ENCODE measurements around the gene LRCH2. TPM values are rescaled to one million over a fixed set of nuclear protein-coding genes. Genes with fewer than 3 reads are reported as not detected.

LRCH2 gene
- total and polyA plus RNA-seq, 2 of the 13 experiments (the other 11 are each of a cell fraction or from before 2014, with no cell fraction given) = not detected

DNA sequence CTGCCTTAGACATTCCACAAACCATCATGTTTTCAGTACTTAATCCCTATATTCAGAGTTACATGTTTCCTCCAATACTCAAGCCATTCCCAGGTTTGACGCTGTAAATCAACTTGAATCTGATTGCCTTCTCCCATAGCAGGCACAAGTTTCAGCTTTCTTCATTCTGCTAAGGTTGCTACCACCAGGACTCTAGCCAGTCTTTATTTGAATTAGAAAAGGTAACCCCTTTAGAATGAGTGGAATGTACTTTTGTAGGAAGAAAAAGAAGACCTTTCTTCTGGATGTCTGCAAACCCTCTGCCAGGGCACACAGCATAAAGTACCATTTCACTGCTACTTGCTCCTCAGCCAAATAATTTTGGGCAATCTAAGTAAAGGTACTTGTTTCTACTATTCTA lies 55.4 kb downstream of the LRCH2 start (continued):
- TF ChIP-seq GLMP (CRISPR knock-in tag; IDR thresholded peaks at IDR 0.05; ENCODE audit: borderline replicate concordance) (no peak), U2AF1 (optimal IDR thresholded peaks at IDR 0.05; ENCODE audit: low read depth, low read length) (no peak)
- TF ChIP-seq, protein P1, sequence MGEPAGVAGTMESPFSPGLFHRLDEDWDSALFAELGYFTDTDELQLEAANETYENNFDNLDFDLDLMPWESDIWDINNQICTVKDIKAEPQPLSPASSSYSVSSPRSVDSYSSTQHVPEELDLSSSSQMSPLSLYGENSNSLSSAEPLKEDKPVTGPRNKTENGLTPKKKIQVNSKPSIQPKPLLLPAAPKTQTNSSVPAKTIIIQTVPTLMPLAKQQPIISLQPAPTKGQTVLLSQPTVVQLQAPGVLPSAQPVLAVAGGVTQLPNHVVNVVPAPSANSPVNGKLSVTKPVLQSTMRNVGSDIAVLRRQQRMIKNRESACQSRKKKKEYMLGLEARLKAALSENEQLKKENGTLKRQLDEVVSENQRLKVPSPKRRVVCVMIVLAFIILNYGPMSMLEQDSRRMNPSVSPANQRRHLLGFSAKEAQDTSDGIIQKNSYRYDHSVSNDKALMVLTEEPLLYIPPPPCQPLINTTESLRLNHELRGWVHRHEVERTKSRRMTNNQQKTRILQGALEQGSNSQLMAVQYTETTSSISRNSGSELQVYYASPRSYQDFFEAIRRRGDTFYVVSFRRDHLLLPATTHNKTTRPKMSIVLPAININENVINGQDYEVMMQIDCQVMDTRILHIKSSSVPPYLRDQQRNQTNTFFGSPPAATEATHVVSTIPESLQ (CRISPR knock-in tag; conservative IDR thresholded peaks at IDR 0.05) = no peak

DNA sequence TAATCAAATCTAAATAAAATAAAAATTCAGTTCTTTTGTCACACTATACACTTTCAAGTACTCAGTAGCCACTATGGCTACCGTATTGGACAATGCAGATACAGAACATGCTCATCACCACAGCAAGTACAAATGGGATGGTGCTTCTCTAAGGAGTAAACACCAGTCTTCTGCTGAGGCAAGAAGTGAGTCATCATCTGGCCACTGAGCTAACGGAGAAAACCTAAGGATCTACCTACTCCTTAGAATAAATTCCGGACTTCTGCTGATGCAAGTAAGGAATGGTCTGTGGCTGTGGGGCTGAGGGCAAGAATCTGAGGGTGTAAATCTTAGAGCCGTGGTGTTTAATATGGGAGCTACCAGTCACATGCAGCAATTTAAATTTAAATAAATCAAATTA lies 56.0 kb downstream of the LRCH2 start:
- DNase-seq (ENCODE audit: low spot score) (no peak), ATAC-seq (no peak), FAIRE-seq (no peak)
- TF ChIP-seq ZNF777 (CRISPR knock-in tag; IDR thresholded peaks at IDR 0.05) = no peak
- TF ChIP-seq ZNF629 (CRISPR knock-in tag; conservative IDR thresholded peaks at IDR 0.05) = no peak
- TF ChIP-seq, protein P2, sequence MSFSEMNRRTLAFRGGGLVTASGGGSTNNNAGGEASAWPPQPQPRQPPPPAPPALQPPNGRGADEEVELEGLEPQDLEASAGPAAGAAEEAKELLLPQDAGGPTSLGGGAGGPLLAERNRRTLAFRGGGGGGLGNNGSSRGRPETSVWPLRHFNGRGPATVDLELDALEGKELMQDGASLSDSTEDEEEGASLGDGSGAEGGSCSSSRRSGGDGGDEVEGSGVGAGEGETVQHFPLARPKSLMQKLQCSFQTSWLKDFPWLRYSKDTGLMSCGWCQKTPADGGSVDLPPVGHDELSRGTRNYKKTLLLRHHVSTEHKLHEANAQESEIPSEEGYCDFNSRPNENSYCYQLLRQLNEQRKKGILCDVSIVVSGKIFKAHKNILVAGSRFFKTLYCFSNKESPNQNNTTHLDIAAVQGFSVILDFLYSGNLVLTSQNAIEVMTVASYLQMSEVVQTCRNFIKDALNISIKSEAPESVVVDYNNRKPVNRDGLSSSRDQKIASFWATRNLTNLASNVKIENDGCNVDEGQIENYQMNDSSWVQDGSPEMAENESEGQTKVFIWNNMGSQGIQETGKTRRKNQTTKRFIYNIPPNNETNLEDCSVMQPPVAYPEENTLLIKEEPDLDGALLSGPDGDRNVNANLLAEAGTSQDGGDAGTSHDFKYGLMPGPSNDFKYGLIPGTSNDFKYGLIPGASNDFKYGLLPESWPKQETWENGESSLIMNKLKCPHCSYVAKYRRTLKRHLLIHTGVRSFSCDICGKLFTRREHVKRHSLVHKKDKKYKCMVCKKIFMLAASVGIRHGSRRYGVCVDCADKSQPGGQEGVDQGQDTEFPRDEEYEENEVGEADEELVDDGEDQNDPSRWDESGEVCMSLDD (CRISPR knock-in tag; IDR thresholded peaks at IDR 0.05; ENCODE audit: borderline replicate concordance) = no peak
- no peak for TF ChIP-seq NR0B2 (CRISPR knock-in tag; IDR thresholded peaks at IDR 0.05)
- no peak for TF ChIP-seq KLF13 (CRISPR knock-in tag; IDR thresholded peaks at IDR 0.05)
- Histone ChIP-seq H3K36me3 (replicated peaks in 1 of 2; ENCODE audit: control insufficient read depth in 1 of 2, insufficient read depth in 2 of 2, low read length in 2 of 2) (no peaks in the 10 kb centered on the region), H3K4me1 (ENCODE audit: insufficient read depth, low read length) (no peaks in the 10 kb centered on the region), H3K9ac (ENCODE audit: insufficient read depth, low read depth, low read length) (no peak overlapping the region), H3K9me3 (ENCODE audit: low read length) (no peaks in the 10 kb centered on the region), H3K79me2 (ENCODE audit: insufficient read depth, low read length) (no peaks in the 10 kb centered on the region), H2AFZ (ENCODE audit: low read length) (no peak overlapping the region), H3K4me2 (ENCODE audit: low read depth, low read length) (no peak overlapping the region), H3K27ac (ENCODE audit: extremely low read length, insufficient read depth, low read length) (no peak overlapping the region), H4K20me1 (ENCODE audit: insufficient read depth, low read length) (no peaks in the 10 kb centered on the region), H3K27me3 (ENCODE audit: control insufficient read depth in 1 of 2, insufficient read depth in 2 of 2, low read length in 2 of 2) (no peaks in the 10 kb centered on the region), H3K4me3 (replicated peaks in 1 of 3; ENCODE audit: insufficient read depth in 1 of 3, low read depth in 2 of 3, low read length in 3 of 3) (no peak overlapping the region)
- CTCF ChIA-PET (ENCODE audit: low intra/inter-chr PET ratio, low total read pairs) = no interaction called here
- in situ Hi-C loops (cut with HindIII; ENCODE audit: extremely low pct_ligation_motif_present, low pct_unique_long_range_greater_than_20kb) (no loop called here), intact Hi-C loops (cut with micrococcal nuclease; ENCODE audit: unreplicated experiment) (no loop called here)
- 0% methylated on average over 4 of the region's 4 CpGs for WGBS (ENCODE audit: low lambda C conversion rate)
- POLR2A ChIA-PET = no interaction called here
- no TSS peak for BruUV-seq (replicated peaks)

All from HepG2 (cell line).